Thyroid gland (tissue), 4 donors: Measurements from ENCODE around the gene MECR. TPM values are rescaled to one million over a fixed set of nuclear protein-coding genes. Genes with fewer than 3 reads are reported as not detected.
A peak's percentile ranks its signal among the peaks of the same experiment; 100 is the strongest.

Experiments used
- DNase-seq, 2 donors: peaks; one replicate each; pipeline ENCODE4 v3.0.0-alpha.2; 2019
- H3K27ac ChIP-seq, 3 donors: fragments of 200-600 bp; sonication (generic); 1 replicate in 2 of 3; 2 replicates in 1 of 3; pipeline ENCODE4 v1.5.1; 2016 to 2019; ENCODE audit warnings: mild to moderate bottlenecking in 1 of 3, moderate library complexity in 1 of 3
- H3K27me3 ChIP-seq: fragments of 200-600 bp; sonication (generic); one replicate; pipeline ENCODE4 v1.5.1; 2019
- H3K36me3 ChIP-seq, 2 donors: fragments of 200-600 bp; sonication (generic); one replicate each; pipeline ENCODE4 v1.5.1; 2016 to 2019
- H3K4me1 ChIP-seq, 2 donors: fragments of 200-600 bp; sonication (generic); one replicate each; pipeline ENCODE4 v1.5.1; 2017 to 2019
- H3K4me3 ChIP-seq, 3 donors: fragments of 200-600 bp; sonication (generic); replicated peaks in 1 of 3; 1 replicate in 2 of 3; 2 replicates in 1 of 3; pipeline ENCODE4 v1.5.1; 2016; ENCODE audit warnings: mild to moderate bottlenecking in 1 of 3
- H3K9me3 ChIP-seq: fragments of 200-600 bp; sonication (generic); one replicate; pipeline ENCODE4 v1.5.1; 2017
- POLR2A ChIP-seq, 2 donors: fragments of 450-650 bp; IDR thresholded peaks; one replicate each; pipeline ENCODE4 v1.6.1; 2017; ENCODE audit warnings: antibody characterized with exemption in 2 of 2, mild to moderate bottlenecking in 2 of 2, moderate library complexity in 1 of 2
- WGBS, 2 donors: methylation state at CpG; one replicate each; pipeline ENCODE4 v1.1.5; 2017; 5-methylcytosine and 5-hydroxymethylcytosine counted together
- intact Hi-C: fragments of 100-400 bp; cut with DNase I; formaldehyde crosslinking; loops from one replicate; pipeline ENCODE4 v1.15.1; 2023
- total RNA-seq, 4 donors: library from RNA; depleted of rRNA; stranded (reverse); fragments of >200 nt; gene quantifications; one replicate each; pipeline ENCODE4 v1.2.3, GENCODE V29; 2016
- TF ChIP-seq, protein P1 (sequence below), 6 experiments: fragments of 200-600 bp in 3 of 6; fragments of 450-650 bp in 3 of 6; sonication (generic) in 3 of 6; IDR thresholded peaks; one replicate each; pipeline ENCODE4 v1.5.1; 2016 to 2019; ENCODE audit warnings: antibody characterized with exemption in 6 of 6, mild to moderate bottlenecking in 2 of 6, inconsistent platforms in 1 of 6, moderate library complexity in 1 of 6

MECR gene
- total RNA-seq, 4 donors from 2014 or later, result 10.2 to 30.9 (median 18.0) TPM

DNA sequence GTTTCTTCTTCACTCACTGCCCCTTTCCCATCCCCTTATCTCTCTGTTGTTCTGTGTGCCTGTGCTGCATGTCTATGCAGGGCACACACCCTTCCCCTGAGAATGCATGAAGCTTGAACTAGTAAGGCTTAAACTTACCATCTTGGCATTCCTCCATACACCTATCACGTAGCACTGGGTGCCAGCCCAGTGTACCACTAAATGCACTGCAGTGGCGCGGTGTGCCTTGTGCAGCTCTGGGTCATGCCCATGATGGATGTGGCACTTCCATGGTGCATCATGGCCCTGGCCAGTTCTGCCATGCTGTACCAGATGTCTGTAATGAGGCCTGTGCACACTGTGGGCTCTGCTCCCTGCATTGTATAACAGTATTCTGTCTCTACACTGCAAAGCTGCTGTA, 16.3 kb upstream of the MECR start:
- WGBS, 2 donors, result 85 to 86% methylated on average over 3 of the region's 3 CpGs
- no peak overlapping the region for H3K27ac ChIP-seq
- no peaks in the 10 kb centered on the region for H3K4me1 ChIP-seq
- H3K9me3 ChIP-seq, result no peaks in the 10 kb centered on the region
- DNase-seq, result no peak
- no peak overlapping the region for H3K4me3 ChIP-seq
- no peaks in the 10 kb centered on the region for H3K27me3 ChIP-seq
- intact Hi-C loops, result no loop called here
- H3K36me3 ChIP-seq, result no peaks in the 10 kb centered on the region
- TF ChIP-seq POLR2A (IDR thresholded peaks at IDR 0.05), result no peak
- TF ChIP-seq, protein P1, sequence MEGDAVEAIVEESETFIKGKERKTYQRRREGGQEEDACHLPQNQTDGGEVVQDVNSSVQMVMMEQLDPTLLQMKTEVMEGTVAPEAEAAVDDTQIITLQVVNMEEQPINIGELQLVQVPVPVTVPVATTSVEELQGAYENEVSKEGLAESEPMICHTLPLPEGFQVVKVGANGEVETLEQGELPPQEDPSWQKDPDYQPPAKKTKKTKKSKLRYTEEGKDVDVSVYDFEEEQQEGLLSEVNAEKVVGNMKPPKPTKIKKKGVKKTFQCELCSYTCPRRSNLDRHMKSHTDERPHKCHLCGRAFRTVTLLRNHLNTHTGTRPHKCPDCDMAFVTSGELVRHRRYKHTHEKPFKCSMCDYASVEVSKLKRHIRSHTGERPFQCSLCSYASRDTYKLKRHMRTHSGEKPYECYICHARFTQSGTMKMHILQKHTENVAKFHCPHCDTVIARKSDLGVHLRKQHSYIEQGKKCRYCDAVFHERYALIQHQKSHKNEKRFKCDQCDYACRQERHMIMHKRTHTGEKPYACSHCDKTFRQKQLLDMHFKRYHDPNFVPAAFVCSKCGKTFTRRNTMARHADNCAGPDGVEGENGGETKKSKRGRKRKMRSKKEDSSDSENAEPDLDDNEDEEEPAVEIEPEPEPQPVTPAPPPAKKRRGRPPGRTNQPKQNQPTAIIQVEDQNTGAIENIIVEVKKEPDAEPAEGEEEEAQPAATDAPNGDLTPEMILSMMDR (IDR thresholded peaks at IDR 0.05), result no peak

DNA sequence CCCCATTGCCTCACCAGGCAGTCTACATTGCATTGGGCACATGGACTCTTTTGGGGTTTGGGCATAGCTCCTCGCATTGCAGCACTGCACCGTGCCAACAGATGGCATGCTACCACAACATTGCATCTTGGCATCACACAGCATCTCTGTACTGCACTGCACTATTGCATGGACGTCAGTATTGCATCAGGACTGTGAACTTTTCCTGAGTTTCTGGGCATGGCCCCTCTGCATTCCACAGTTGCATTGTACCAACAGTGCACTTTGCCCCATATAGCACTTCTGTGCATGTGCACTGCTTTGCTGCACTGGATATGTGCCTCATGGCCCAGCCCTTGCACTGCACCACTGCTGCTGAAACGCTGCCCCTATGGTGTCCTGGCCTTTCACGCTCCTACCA, 15.1 kb upstream of the MECR start:
- H3K27ac ChIP-seq, result no peak overlapping the region
- no peaks in the 10 kb centered on the region for H3K4me1 ChIP-seq
- no peaks in the 10 kb centered on the region for H3K36me3 ChIP-seq
- no peaks in the 10 kb centered on the region for H3K9me3 ChIP-seq
- H3K27me3 ChIP-seq, result no peaks in the 10 kb centered on the region
- TF ChIP-seq, protein P1 (IDR thresholded peaks at IDR 0.05), result peak in 3 of 6 experiments; percentile 26 to 39 (median 26)
- TF ChIP-seq POLR2A (IDR thresholded peaks at IDR 0.05), result no peak
- 47 to 63% methylated on average over 5 of the region's 5 CpGs for WGBS, 2 donors
- intact Hi-C loops, result no loop called here
- DNase-seq, result peak; percentile 14 to 15
- H3K4me3 ChIP-seq, result no peak overlapping the region

DNA sequence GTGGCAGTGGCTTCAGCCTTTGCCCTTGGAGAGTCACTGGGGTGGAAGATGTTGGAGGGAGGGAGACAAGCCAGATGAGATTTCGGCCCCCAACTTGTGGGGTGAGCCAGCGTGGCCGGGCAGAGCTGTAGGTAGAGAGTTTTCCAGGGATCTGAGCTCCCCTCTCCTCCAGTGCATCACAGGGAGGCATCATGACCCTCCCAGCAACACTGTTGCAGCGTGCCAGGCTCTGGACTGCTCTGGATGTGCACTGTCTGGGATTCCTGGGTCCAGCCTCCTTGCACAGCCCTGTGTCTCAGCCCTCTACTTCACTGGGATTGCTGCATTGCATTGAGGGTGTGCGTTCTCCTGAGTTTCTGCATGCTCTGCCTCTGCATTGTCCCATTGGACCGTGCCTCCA, 14.5 kb upstream of the MECR start:
- TF ChIP-seq, protein P1 (IDR thresholded peaks at IDR 0.05), result no peak
- no peak for TF ChIP-seq POLR2A (IDR thresholded peaks at IDR 0.05)
- H3K4me3 ChIP-seq, result no peak overlapping the region
- no peak for DNase-seq
- WGBS, 2 donors, result 81 to 90% methylated on average over 3 to 6 of the region's 6 CpGs
- H3K4me1 ChIP-seq, result no peaks in the 10 kb centered on the region
- no peak overlapping the region for H3K27ac ChIP-seq
- intact Hi-C loops, result no loop called here
- no peaks in the 10 kb centered on the region for H3K9me3 ChIP-seq
- no peaks in the 10 kb centered on the region for H3K27me3 ChIP-seq
- H3K36me3 ChIP-seq, result no peaks in the 10 kb centered on the region

DNA sequence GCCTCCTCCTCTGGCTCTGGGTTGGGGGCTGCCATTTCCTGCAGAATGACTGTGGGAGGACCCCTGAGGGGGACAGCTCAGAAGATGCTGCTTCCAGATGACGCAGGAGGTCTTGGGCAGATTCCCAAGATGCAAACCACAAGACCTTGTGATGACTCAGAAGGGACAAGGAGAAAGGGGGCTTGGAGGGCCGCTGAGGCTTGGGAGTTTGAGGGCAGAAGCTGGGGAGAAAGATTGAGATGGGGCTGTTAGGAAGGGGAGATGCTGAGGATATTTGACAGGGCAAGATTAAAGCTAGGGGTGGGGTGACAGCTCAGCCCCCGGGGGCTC, 13.1 kb upstream of the MECR start:
- DNase-seq, result no peak
- H3K27me3 ChIP-seq, result no peaks in the 10 kb centered on the region
- H3K27ac ChIP-seq, result no peak overlapping the region
- intact Hi-C loops, result no loop called here
- H3K9me3 ChIP-seq, result no peaks in the 10 kb centered on the region
- TF ChIP-seq POLR2A (IDR thresholded peaks at IDR 0.05), result no peak
- TF ChIP-seq, protein P1 (IDR thresholded peaks at IDR 0.05), result no peak
- WGBS, 2 donors, result 73 to 74% methylated on average over 3 of the region's 3 CpGs
- no peak overlapping the region for H3K4me3 ChIP-seq
- H3K36me3 ChIP-seq, result no peaks in the 10 kb centered on the region
- H3K4me1 ChIP-seq, result peaks cover 0 to 6% of the 10 kb centered on the region in 2 donors

DNA sequence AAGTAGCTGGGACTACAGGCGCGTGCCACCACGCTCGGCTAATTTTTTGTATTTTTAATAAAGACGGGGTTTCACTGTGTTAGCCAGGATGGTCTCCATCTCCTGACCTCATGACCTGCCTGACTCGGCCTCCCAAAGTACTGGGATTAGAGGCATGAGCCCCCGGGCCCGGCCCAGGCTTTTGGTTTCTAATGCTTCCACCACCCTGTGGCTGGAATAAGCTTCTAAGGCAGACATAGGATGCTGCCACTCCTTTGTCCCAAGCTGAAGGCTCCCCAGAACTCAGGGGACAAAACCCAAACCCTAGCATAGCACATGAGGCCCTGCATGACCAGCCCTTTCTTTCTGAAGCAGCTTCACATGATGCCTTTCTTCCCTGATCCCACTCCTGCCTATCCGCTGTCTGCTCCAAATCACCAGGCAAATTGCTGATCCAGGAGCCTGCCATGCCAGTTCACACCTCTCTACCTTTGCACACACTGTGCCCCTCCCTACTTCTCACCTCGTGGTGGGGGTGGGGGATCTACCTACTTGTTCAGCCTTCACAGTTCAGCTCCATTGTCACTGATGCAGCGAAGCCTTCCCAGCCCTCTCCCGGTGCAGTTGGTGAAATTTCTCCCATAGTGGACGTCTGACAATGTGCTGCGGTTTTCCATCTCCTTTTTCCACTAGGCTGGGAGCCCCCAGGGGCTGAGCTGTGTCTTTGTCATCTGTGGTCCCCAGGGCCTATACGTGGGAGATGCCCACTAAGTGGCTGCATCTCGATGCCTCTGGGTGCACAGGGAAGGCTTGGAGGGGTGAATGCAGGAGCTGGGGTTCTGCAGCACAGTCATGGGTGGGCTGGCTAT, 12.5 kb upstream of the MECR start:
- TF ChIP-seq POLR2A (IDR thresholded peaks at IDR 0.05), result no peak
- TF ChIP-seq, protein P1 (IDR thresholded peaks at IDR 0.05), result no peak
- intact Hi-C loops, result no loop called here
- peaks cover 3 to 12% of the 10 kb centered on the region in 2 donors for H3K4me1 ChIP-seq
- no peak overlapping the region for H3K27ac ChIP-seq
- no peak for DNase-seq
- WGBS, 2 donors, result 76% methylated on average over 16 of the region's 16 CpGs
- H3K9me3 ChIP-seq, result no peaks in the 10 kb centered on the region
- H3K27me3 ChIP-seq, result no peaks in the 10 kb centered on the region
- H3K4me3 ChIP-seq, result no peak overlapping the region
- H3K36me3 ChIP-seq, result no peaks in the 10 kb centered on the region
